ENCODE data around the gene MCF2L. TPM values are rescaled to one million over a fixed set of nuclear protein-coding genes. Genes with fewer than 3 reads are reported as not detected.

The MCF2L gene
- total and polyA plus RNA-seq, 10 of the 15 experiments (the other 5 are each of a cell fraction or from before 2014, with no cell fraction given), result 0.06 to 1.1 (median 0.21) TPM; not detected in 2

DNA sequence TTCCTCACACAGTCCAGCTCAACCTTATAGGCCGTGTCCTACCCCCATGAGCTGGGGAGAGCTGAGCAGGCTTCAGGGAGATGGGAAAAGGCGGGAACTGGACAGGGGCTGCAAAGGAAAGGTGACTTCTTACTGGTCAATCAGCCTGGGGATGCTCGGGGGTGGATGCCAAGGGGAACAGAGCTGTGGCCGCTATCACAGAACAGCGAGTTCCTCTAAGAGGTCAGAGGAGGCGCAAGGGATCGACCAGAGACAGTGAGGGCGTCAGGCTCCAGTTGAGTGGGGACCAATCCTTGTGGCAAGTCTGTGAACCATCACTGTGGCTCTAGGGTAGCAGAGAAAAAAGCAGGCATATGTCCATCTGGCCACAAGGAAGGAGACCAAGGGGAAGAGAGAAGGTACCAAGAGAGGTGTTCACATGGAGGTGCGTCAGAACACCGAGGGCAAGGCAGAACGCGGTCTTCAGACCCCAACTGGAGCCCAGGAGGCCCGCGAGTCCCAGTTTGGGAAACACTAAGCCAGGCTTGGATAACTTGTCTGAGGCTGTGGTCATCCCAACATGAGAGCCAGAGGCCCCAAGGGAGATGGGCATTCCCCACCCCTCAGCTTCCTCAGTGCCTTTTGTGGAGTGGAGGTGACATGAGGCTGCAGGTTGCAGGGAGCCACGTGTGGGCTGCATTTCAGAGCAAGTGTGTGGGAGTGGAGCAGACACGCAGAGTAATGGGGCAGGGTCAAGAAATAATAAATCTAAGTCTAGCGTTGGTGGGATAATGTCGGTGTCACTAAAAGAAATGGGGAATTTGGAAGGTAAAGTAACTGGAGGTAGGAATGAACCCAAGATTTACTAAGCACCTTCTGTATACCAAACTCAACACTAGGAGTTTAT is 157.5 kb downstream of the MCF2L start:
- WGBS (ENCODE audit: insufficient coverage, insufficient replicate concordance, low lambda C conversion rate, missing lambda C conversion rate), result 28% methylated on average over 18 of the region's 18 CpGs
- RAD21 ChIA-PET (ENCODE audit: unreplicated experiment), result interaction anchor here (1.0 kb wide), 1 partner anchor 183 kb away, joined by 3 read pairs; no protein-coding TSS in a partner anchor
- CTCF ChIA-PET, result no interaction called here

More for the DNA sequence above, 157.5 kb downstream of the MCF2L start:
- H3K9me3 ChIP-seq (replicated peaks; ENCODE audit: control insufficient read depth, insufficient read depth, low read length), result no peaks in the 10 kb centered on the region
- POLR2A ChIA-PET, result no interaction called here
- SMC1A ChIA-PET (ENCODE audit: uncharacterized antibody, unreplicated experiment), result no interaction called here
- in situ Hi-C loops (cut with MboI) (no loop called here), intact Hi-C loops (cut with micrococcal nuclease; ENCODE audit: unreplicated experiment) (loop anchor here (10.0 kb wide), 1 partner anchor 182 kb away; no protein-coding TSS in a partner anchor)
- FAIRE-seq (no peak), ATAC-seq (no peak), DNase-seq (ENCODE audit: low read depth, low spot score) (no peak)
- no peaks in the 10 kb centered on the region for H4K20me1 ChIP-seq (ENCODE audit: control insufficient read depth, insufficient read depth)
- H3K4me1 ChIP-seq (ENCODE audit: control insufficient read depth, insufficient read depth, low read length), result no peaks in the 10 kb centered on the region
- no peaks in the 10 kb centered on the region for H3K79me2 ChIP-seq (ENCODE audit: control insufficient read depth, insufficient read depth, low read length)
- no peak overlapping the region for H2AFZ ChIP-seq (ENCODE audit: control insufficient read depth, low read depth, low read length)
- H3K27ac ChIP-seq (ENCODE audit: control insufficient read depth, insufficient read depth), result no peak overlapping the region
- TF ChIP-seq, protein P1, sequence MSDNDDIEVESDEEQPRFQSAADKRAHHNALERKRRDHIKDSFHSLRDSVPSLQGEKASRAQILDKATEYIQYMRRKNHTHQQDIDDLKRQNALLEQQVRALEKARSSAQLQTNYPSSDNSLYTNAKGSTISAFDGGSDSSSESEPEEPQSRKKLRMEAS (IDR thresholded peaks at IDR 0.05; ENCODE audit: low read depth, low read length), result no peak
- TF ChIP-seq SPI1 (IDR thresholded peaks at IDR 0.05; ENCODE audit: borderline replicate concordance, insufficient read depth, low read depth, low read length), result no peak
- TF ChIP-seq NRF1 (conservative IDR thresholded peaks at IDR 0.05; ENCODE audit: low read depth, low read length), result no peak
- TF ChIP-seq, protein P2, sequence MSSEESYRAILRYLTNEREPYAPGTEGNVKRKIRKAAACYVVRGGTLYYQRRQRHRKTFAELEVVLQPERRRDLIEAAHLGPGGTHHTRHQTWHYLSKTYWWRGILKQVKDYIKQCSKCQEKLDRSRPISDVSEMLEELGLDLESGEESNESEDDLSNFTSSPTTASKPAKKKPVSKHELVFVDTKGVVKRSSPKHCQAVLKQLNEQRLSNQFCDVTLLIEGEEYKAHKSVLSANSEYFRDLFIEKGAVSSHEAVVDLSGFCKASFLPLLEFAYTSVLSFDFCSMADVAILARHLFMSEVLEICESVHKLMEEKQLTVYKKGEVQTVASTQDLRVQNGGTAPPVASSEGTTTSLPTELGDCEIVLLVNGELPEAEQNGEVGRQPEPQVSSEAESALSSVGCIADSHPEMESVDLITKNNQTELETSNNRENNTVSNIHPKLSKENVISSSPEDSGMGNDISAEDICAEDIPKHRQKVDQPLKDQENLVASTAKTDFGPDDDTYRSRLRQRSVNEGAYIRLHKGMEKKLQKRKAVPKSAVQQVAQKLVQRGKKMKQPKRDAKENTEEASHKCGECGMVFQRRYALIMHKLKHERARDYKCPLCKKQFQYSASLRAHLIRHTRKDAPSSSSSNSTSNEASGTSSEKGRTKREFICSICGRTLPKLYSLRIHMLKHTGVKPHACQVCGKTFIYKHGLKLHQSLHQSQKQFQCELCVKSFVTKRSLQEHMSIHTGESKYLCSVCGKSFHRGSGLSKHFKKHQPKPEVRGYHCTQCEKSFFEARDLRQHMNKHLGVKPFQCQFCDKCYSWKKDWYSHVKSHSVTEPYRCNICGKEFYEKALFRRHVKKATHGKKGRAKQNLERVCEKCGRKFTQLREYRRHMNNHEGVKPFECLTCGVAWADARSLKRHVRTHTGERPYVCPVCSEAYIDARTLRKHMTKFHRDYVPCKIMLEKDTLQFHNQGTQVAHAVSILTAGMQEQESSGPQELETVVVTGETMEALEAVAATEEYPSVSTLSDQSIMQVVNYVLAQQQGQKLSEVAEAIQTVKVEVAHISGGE (CRISPR knock-in tag; IDR thresholded peaks at IDR 0.05), result no peak
- H3K9ac ChIP-seq (ENCODE audit: control insufficient read depth, insufficient read depth, low read length), result no peak overlapping the region
- 0 out of 4 replicates have a peak, but pooled peaks cover 0 to 2% of the 10 kb centered on the region in 2 experiments for H3K27me3 ChIP-seq (replicated peaks in 1 of 2; ENCODE audit: control insufficient read depth in 2 of 2, insufficient read depth in 2 of 2, low read length in 1 of 2)
- no peak overlapping the region for H3K4me3 ChIP-seq
- no TSS peak for BruUV-seq (replicated peaks)
- H3K4me2 ChIP-seq (ENCODE audit: control insufficient read depth, insufficient read depth), result no peak overlapping the region
- no peaks in the 10 kb centered on the region for H3K36me3 ChIP-seq (ENCODE audit: control insufficient read depth in 2 of 2, insufficient read depth in 2 of 2, low read length in 1 of 2)
